ENCODE data around the gene KRTAP1-4.

DNA sequence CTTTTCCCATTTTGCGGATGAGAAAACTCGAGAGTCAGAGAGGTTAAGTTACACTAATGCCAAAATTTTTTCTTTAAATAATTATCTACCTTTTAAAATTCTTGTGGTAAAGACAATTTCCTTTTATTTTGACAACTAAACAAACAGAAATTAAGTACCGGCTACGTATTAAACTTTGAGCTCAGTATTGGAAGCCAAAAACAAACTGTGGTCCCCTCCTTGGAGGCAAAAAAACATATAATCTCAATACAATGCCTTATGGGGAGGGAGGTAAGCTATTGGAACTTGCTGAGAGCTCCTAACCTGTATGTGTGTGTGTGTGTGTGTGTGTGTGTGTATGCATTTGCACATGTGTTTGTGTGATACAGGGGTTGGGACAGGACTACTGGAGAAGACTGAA is 33.5 kb upstream of the KRTAP1-4 start:
- TF ChIP-seq EP300 (IDR thresholded peaks at IDR 0.05) (no peak), POLR2A (IDR thresholded peaks at IDR 0.05) (no peak), POLR2AphosphoS5 (IDR thresholded peaks at IDR 0.05) (no peak)
- TF ChIP-seq, protein P1, sequence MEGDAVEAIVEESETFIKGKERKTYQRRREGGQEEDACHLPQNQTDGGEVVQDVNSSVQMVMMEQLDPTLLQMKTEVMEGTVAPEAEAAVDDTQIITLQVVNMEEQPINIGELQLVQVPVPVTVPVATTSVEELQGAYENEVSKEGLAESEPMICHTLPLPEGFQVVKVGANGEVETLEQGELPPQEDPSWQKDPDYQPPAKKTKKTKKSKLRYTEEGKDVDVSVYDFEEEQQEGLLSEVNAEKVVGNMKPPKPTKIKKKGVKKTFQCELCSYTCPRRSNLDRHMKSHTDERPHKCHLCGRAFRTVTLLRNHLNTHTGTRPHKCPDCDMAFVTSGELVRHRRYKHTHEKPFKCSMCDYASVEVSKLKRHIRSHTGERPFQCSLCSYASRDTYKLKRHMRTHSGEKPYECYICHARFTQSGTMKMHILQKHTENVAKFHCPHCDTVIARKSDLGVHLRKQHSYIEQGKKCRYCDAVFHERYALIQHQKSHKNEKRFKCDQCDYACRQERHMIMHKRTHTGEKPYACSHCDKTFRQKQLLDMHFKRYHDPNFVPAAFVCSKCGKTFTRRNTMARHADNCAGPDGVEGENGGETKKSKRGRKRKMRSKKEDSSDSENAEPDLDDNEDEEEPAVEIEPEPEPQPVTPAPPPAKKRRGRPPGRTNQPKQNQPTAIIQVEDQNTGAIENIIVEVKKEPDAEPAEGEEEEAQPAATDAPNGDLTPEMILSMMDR (IDR thresholded peaks at IDR 0.05) = no peak

Measured in sigmoid colon (tissue), 4 donors.